HG03521 (cell line): ENCODE data around the gene SAE1.
"Not testable (repeated sequence)": the region's sequence is repeated elsewhere in the genome, so short reads cannot be mapped to it uniquely, and the experiment has no call there.

Source experiments
- ATAC-seq: cut with Tn5 transposase; IDR thresholded peaks from one replicate; pipeline ENCODE4 v1.9.1; 2021; ENCODE audit warnings: mild to moderate bottlenecking, moderate library complexity; ENCODE audit not compliant: unreplicated experiment

SAE1 gene

DNA sequence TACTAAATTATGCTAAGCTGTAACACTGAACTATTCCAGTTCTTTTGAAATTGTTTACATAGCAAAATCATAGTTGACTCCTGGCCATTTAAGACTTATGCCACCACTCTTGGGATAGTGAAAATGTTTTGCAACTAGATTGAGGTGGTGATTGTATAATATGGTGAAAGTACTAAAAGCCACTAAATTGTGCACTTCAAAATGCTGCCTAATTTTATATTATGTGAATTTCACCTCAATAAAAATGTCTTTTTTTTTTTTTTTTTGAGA, 5.0 kb upstream of the SAE1 start:
- no peak for ATAC-seq

DNA sequence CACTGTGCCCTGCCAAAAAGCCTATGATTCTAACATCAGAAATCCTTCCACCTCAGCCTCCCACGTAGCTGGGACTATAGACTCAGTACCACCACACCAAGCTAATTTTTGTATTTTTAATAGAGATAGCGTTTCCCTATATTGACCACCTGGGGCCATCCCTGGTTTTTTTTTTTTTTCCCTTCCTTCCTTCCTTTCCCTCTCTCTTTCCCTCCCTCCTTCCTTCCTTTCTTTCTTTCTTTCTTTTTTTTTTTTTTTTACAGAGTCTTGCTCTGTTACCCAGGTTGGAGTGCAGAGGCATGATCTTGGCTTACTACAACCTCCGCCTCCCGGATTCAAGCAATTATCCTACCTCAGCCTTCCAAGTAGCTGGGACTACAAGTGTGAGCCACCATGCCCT, 1.1 kb upstream of the SAE1 start:
- no peak for ATAC-seq

DNA sequence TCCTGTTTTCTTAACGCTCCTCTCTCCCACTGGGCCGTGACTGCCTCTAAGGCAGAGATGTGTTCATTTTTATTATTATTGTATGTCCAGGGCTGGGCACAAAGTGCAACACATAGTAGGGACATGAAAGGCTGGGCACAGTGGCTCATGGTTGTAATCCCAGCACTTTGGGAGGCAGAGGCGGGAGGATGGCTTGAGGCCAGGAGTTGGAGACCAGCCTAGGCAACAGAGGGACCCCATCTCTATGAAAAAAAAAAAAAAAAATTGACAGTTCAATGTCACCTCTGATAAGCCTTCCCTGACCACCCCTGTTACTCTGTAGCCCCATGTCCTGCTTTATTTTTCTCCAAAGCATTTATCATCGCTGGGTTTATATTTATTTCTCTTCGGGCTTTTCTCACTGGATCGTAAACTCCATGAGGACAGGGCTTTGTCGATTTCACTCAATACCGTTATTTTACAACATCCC, 481 bp upstream of the SAE1 start:
- no peak for ATAC-seq

DNA sequence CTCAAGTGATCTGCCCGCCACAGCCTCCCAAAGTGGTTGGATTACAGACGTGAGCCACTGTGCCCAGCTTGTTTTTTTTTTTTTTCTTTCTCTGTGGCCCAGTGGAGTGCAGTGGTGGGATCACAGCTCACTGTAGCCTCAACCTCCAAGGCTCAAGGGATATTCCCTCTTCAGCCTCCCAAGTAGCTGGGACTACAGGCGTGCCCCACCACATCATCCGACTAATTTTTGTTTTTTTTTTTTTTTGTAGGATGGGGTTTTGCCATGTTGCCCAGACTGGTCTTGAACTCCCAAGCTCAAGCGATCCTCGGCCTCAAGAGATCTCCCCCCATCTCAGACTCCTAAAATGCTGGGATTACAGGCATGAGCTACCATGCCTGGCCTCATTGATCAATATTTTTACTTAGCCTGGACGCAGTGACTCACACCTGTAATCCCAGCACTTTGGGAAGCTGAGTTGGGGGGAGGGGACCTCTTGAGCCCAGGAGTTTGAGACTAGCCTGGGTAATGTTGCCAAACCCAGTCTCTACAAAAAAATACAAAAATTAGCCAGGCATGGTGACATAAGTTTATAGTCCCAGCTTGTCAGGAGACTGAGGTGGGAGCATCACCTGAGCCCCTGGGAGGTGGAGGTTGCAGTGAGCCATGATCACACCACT, 1.7 kb downstream of the SAE1 start:
- ATAC-seq: no peak

DNA sequence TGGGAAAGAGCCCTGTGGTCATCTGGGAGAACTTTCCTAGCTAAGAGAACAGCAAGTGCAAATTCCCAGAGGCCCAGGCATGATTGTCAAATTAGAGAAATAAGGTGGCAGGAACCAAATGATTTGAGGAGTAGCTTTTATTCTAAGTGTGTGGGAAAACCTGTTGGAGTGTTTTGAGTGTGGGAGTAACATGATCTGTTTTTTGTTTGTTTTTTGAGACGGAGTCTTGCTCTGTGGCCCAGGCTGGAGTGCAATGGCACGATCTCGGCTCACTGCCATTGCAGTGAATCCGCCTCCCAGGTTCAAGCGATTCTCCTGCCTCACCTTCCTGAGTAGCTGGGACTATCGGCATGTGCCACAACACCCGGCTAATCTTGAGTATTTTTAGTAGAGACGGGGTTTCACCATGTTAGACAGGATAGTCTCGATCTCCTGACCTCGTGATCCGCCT, 2.4 kb downstream of the SAE1 start:
- no peak for ATAC-seq

DNA sequence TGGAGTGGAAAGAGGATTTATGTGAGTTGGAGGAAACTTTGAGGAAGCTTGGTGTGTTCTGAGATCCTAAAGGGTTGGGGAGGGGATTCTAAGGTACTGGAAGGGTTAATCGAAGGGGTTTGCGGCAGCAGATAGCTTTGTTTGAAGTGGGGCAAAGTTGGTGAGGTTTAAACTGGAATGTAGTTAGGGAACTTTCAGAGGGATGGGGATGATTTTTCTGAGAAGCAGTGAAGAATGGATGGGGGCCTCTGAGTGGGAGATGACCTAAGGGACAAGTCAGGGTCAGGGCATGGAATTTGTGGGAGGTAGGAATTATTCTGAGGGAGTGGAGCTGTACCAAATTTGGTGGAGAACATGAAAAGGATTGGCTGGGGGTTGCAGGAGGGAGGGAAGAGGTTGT, 3.9 kb downstream of the SAE1 start:
- no peak for ATAC-seq

DNA sequence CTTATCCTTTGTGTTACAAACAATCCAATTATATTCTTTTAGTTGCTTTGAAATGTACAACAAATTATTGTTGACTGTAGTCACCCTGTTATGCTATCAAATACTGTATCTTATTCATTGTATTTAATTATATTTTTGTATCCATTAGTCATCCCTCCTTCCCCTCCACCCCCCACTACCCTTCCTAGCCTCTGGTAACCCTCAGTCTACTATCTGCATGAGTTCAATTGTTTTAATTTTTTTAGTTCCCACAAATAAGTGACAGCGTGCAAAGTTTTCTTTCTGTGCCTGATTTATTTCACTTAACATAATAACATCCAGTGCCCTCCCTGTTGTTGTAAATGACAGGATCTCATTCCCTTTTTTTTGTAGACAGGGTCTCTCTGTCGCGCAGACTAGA, 4.5 kb downstream of the SAE1 start:
- ATAC-seq: no peak

DNA sequence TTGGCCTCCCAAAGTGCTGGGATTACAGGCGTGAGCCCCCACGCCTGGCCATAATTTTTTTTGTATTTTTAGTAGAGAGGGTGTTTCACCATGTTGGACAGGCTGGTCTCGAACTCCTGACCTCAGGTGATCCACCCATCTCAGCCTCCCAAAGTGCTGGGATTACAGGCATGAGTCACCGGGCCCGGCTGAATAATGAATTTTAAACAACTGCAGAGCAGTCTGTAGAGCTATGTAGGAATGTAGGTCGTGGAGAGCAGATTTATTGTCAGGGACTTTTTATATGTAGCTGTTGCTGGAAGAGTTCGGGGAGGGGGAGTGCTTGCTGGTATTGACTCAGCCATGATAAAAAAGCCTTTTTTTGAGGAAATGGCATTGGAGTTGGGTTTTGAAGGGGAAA, 10.6 kb downstream of the SAE1 start:
- not testable (repeated sequence) for ATAC-seq

DNA sequence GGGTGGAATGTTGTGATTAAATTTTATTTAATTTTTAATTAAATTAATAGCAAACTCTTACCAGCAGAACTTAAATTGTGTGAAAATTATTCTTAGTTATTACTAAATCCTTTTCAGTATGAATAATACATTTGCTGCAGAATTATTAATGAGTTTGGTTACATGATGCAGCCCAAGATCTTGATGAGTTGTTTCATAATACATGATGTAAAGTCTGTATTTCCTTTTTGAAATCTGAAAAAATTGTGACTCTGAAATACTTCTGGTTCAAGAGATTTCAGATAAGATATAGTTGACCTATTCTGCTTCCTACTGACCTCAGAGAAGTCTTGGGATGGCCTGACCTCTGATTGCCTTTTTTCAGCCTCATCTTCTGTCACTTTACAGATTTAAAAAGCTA, 11.1 kb downstream of the SAE1 start:
- no peak for ATAC-seq

DNA sequence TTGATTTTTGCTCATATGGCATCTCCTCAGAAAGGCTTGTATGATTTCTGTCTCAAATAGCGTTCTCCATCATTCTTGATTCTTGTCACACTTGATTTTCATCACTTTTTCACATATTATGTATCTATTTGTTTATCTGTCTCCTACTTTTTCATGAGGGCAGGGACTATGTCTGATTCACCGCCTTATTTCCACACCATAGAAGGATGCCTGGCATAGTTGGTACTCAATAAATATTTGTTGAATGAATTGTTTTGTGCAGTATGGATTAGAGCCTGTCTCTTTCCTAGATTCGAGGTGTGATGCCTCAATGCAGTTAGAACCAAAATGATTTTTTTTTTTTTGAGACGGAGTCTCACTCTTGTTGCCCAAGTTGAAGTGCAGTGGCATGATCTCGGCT, 12.1 kb downstream of the SAE1 start:
- ATAC-seq: no peak

DNA sequence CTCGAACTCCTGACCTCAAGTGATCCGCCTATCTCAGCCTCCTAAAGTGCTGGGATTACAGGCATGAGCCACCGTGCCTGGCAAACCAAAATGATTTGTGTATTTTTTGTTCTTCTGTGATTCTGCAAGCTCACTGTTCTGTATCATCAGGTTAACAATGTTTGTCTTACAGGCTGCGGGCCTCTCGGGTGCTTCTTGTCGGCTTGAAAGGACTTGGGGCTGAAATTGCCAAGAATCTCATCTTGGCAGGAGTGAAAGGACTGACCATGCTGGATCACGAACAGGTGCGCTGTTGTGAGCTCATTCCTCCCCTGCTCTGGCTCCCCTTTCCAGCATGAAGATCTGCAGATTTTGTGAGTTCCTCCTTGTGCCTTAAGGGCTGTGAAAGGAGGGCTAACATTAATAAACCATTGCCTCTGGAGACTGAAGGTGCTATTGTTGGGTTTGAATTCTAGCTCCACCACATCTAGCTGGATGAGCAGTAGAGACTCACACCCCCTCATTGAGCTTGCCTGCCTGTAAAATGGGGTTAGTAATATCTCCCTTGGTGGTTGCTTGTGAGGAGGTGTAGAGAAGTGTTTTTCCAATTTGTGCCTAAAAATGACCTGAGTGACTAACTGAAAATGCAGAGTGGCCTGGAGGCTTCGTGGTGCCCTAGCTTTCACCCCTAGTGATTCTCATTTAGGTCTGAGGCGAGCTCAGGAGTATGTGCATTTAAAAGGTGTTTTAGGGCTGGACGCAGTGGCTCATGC, 12.9 kb downstream of the SAE1 start:
- no peak for ATAC-seq

DNA sequence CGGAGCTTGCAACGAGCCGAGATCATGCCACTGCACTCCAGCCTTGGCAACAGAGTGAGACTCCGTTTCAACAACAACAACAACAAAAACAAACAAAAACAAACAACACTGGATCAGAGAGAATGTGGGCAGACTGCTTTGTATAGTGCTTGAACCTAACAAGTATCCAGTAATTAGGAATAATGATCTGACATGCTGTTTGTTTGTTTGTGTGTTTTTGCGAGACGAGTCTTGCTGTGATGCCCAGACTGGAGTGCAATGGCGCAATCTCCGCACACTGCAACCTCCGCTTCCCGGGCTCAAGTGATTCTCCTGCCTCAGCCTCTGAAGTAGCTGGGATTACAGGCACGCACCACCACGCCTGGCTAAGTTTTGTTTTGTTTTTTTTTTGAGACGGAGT, 14.0 kb downstream of the SAE1 start:
- ATAC-seq: no peak

DNA sequence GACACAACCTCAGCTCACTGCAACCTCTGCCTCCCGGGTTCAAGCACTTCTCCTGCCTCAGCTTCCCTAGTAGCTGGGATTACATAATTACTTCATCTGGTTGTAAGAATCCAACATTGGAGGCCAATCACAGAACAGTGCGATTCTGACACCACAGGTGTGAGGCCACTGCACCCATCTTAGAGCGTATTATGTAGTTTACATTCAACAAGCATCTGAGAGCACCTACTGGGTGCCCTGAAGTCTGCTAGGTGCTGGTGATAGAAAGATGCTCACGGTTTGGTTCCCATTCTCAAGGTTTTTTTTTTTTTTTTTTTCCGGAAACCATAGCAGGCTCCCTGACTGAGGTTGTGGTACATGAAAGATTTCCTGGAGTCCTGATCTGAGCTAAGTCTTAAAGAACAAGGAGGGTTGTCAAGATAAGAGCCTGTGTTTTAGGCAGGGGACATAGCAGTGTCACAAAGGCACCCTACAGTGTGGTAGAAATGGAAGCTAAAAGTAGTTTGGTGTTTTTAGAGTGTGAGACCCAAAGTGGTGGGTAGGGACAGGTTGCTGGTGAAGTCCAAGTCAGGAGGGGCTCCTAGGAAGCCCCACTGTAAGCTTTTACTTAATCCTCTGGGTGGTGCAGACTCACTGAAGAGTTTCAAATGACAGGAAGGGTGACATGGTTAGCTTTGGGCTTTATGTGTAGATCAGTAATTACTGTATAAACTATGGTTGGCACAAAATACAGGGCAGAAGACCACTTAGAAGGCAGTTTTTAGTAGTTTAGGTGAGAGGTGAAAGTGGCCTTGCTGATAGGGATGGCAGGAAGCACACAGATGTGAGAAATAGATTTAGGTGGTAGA, 15.2 kb downstream of the SAE1 start:
- no peak for ATAC-seq

DNA sequence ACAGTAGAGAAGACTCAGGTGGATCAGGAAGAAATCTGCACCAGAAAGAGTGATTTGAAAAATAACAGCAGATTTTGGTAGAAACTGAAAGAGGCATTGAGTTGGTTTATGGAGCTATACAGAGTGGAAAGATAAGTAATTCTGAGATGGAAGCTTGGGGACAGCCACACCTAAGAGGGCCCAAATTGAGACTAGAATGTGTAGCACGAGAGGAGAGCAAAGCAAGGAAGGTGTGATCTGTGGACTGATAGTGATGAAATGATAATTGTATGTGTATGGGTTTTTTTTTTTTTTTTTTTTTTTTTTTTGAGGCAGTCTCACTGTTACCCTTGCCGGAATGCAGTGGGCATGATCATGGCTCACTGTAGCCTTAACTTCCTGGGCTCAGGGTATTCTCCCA, 16.3 kb downstream of the SAE1 start:
- no peak for ATAC-seq

DNA sequence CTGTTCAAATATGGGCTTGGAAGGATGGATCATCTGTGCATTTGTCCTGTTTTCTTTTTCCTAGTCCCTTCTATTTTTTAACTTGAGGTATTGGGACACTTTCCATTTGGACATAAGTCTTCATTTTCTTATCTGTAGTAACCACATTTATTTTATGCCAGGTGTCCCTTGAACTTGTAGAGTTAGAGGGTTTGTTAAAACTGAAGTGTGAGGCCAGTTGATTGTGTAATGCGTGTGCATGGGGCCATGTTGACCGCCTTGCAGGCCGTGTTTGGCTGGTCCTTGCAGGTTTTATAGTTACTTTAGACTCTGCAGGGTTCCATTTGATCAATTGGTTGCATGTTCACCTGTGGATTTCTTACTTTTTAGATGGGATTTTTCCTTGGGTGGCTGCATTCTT, 21.0 kb downstream of the SAE1 start:
- ATAC-seq: no peak

DNA sequence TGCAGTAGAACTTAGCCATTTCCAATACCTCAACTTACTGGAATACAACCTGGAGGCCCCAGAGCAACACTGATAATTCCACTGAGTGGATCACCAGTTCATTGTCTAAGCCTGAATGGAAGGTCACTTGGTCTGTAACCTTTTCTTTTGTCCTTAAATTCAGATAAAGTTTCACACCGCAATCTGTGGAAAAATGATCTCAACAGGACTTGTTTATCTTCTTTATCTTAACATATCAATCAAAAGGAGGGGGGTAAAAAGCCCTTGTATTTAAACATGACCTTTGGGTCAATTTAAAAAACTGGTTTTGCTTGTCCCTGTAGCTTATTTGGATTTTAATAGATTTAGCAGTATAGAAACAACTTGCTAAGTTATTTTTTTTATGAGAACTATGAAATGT, 21.6 kb downstream of the SAE1 start:
- no peak for ATAC-seq

DNA sequence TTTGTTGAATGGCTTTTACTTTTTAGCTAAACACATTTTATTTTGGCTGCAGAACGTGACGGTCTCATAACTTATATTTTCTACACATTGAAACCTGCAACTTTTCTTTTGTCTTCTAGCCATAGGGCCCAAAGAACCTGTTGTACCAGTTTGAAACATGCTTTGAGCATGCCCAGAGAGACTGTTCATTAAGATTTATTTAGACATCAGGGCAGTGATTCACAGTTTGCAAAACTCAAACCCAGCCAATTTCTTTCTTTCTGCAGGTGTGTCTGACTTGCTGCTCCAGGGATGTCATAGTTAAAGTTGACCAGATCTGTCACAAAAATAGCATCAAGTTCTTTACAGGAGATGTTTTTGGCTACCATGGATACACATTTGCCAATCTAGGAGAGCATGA, 22.0 kb downstream of the SAE1 start:
- no peak for ATAC-seq

DNA sequence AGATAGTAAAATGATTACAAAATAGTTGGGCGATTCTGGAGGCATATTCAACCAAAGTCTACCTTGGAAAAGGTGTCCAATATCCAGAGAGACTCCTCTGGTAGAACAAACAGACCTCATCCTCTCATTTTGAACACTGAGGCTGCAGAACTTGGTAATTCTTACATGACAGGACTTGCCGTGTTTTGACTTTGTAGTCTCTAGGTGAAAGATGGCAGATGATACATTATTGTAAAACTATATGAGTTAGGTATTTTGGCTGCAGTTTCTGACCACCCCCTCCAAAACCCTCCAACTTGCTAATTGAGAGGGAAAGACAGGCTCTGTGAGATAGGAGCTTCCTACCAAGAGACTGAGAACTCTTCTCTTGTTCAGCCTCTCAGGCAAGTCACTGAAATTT, 22.6 kb downstream of the SAE1 start:
- no peak for ATAC-seq

DNA sequence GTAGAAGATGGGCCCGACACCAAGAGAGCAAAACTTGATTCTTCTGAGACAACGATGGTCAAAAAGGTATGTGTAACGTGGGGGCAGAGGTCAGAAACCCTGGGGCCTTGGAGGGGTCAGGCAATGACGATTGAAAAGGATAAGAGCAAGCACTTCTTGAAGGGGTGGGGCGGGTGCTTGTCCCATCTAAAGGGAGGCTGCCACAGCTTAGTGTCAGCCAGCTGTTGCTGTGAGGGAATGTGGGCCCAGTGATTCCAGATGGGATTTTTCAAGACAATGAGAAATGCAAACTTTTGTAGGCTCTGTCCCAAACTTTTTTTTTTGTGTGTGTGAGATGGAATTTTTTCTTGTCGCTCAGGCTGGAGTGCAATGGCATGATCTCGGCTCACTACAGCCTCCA, 24.5 kb downstream of the SAE1 start:
- no peak for ATAC-seq

DNA sequence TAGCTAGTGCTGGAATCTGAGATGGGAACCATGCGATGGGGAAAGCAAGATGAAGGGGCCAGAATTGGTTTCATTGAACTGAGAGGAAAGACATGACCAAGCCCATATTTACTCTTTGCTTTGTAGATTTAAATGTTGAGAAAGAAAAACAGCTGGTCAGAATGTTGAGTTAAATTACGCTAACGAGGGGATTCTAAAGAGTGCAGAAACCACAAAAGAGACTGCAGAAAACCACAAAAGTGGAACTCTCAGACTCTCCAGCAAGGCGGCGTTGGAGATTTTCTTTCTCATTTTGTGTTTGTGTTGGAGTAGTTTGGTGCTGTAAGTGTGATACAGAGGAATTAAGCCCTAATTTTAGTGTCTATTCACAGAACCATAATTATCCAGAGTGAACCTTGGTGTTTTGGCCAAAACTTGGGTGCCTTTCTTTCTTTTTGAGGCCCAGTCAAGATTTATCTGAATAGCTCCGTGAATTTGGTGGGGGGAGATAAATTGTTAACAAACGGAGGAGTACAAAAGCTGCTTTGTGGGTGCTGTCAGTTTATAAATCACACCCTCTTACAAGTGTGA, 26.3 kb downstream of the SAE1 start:
- ATAC-seq: no peak

DNA sequence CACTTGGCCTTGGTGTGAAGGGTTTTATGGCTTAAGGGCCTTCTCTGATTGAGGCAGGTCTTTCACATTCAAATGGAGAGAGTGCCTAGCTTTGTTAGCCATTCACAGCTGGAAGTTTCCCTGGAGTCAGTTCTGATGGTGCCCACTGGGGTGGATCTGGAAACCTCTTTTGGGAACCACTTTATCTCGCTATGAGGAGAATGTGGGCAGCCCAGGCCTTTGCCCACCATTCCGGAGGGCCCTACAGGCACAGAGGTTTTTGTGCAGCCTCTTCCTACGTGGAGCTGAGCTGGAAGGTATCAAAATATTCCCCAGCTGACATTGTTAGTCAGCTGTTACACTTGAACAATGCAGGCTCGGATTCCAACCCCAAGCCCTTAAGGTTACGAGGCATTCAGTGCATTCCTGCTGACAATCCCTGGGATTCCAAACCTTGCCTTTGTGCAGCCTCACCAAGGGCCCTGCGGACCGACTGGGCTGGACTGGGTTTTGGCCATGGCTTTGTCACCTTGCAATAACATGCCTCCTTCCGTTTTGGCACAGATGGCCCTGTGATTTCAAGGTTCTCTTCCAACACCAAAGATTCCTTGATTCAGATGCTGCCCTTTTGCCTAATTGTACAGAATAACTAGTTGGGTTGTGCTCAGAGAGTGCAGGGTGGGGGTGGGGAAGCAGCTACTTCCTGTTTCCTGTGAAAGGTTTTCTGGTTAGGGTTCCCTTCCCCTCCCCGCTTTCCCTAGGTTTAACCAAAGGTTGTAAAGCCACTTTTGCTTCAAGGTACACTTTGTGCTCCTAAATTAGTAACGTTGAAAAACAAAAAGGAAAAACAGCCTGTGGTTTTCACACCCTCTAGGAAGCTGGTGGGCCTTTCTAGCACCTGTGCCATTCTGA, 27.0 kb downstream of the SAE1 start:
- ATAC-seq: no peak
